Urinary bladder (tissue), 4 donors: ENCODE measurements around the gene POU5F1. TPM values are rescaled to one million over a fixed set of nuclear protein-coding genes. Genes with fewer than 3 reads are reported as not detected.
"Not testable (repeated sequence)": the region's sequence is repeated elsewhere in the genome, so short reads cannot be mapped to it uniquely, and the experiment has no call there.

Experiments used
- DNase-seq: peaks from one replicate; pipeline ENCODE4 v3.0.0-alpha.2; 2015; ENCODE audit errors: extremely low spot score
- H3K27ac ChIP-seq: one replicate; pipeline ENCODE4 v1.5.1; 2013; ENCODE audit warnings: low read depth, mild to moderate bottlenecking, moderate library complexity
- H3K36me3 ChIP-seq: one replicate; pipeline ENCODE4 v1.6.1; 2013; ENCODE audit warnings: mild to moderate bottlenecking, moderate library complexity; ENCODE audit not compliant: insufficient read depth
- H3K4me1 ChIP-seq: one replicate; pipeline ENCODE4 v1.6.1; 2013; ENCODE audit warnings: mild to moderate bottlenecking, moderate library complexity; ENCODE audit not compliant: insufficient read depth
- H3K4me3 ChIP-seq: one replicate; pipeline ENCODE4 v1.5.1; 2013; ENCODE audit warnings: low read depth, low read length
- WGBS: extraction: QIAGEN DNeasy Blood & Tissue Kit; methylation state at CpG from one replicate; pipeline ENCODE4 v1.1.7; 2013; 5-methylcytosine and 5-hydroxymethylcytosine counted together
- polyA plus RNA-seq: library from polyadenylated mRNA; stranded (reverse); fragments of 200-250 nt; gene quantifications from one replicate; pipeline ENCODE4 v1.2.3, GENCODE V29; 2013
- total RNA-seq: library from RNA; depleted of rRNA; stranded (reverse); fragments of >200 nt; gene quantifications from one replicate; pipeline ENCODE4 v1.2.3, GENCODE V29; 2014
- donor health status: healthy with polysubstance abuse.
- donor health status: healthy.

The POU5F1 gene
- total and polyA plus RNA-seq, 2 donors: 3.0 to 4.4 TPM

DNA sequence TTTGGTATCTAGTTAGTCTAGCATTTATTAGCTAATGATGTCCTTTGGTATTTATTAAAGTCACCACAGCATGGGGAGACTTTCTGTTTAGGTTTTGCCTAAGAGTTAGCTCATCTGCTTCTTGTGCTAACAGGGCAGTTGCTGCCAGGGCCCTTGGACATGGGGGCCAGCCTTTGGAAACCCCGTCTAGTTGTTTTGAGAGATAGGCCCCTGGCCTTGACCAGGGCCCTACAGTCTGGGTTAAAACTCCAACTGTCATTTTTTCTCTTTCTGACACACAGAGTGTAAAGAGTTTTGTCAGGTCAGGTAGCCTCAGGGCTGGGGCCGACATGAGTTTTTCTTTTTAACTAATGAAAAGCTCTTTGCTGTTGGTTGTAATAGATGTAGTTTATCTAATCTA, 12.8 kb upstream of the POU5F1 start:
- H3K36me3 ChIP-seq, H3K27ac ChIP-seq, DNase-seq, H3K4me1 ChIP-seq, H3K4me3 ChIP-seq: not testable (repeated sequence)
- WGBS: 80% methylated on average over 2 of the region's 2 CpGs

DNA sequence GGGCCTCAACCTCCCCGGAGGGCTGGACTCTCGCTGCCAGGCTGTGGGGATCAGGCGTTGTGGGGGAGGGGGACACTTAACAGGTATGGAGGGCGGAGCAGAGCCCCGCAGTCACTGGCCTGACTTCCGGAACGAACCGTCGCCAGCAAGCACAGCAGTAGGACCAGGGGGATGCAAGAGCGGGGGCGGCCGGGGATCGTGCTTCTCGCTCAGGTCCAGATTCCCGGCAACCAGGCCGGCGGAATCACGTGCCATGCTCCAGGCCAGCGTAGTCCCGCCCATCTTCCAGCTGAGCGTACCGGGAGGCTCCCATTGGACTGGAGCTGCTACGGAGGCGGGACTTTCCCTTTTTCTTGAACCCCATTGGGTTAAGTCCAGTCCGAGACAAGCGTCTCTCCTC, 10.0 kb upstream of the POU5F1 start:
- no peaks in the 10 kb centered on the region for H3K36me3 ChIP-seq
- WGBS: 68% methylated on average over 26 of the region's 26 CpGs
- H3K27ac ChIP-seq: no peak overlapping the region
- H3K4me3 ChIP-seq: peak overlapping the region; percentile 27
- peaks cover 2% of the 10 kb centered on the region for H3K4me1 ChIP-seq
- DNase-seq: no peak

DNA sequence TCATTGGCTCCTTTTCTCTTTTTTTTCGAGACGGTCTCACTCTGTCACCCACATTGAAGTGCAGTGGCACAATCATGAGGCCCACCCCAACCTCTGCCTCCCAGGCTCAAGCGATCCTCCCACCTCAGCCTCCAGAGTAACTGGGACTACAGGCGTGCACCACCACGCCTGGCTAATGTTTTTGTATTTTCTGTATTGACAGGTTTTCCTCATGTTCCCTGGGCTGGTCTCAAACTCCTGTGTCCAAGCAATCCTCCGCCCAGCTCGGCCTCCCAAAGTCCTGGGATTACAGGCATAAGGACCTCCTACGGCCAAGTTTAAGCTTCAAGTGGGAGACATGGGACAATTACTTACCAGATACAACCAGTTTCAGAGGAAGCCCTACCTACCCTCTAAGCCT, 9.4 kb upstream of the POU5F1 start:
- H3K27ac ChIP-seq: no peak overlapping the region
- H3K4me1 ChIP-seq: peaks cover 2% of the 10 kb centered on the region
- H3K4me3 ChIP-seq: peak overlapping the region; percentile 27
- 98% methylated on average over 8 of the region's 8 CpGs for WGBS
- H3K36me3 ChIP-seq: no peaks in the 10 kb centered on the region
- no peak for DNase-seq

DNA sequence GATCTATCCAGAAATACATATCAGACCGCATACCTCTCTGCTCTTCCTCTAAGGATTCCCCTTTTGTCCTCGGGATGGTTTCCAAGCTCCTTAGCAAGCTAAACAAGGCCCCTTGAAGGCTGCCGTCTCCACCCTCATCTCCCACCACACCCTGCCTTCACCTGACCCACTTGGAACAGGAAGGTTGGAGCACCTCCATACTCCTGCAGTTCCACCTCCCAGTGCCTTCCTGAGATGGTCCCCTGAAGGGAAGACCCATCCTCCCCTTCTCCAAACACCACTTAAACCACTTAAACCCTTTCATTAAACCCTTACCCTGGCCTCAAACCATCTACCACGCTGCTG, 8.5 kb upstream of the POU5F1 start:
- no peak overlapping the region for H3K27ac ChIP-seq
- peaks cover 2% of the 10 kb centered on the region for H3K4me1 ChIP-seq
- no peaks in the 10 kb centered on the region for H3K36me3 ChIP-seq
- no peak for DNase-seq
- 51% methylated on average over 4 of the region's 4 CpGs for WGBS
- H3K4me3 ChIP-seq: no peak overlapping the region

DNA sequence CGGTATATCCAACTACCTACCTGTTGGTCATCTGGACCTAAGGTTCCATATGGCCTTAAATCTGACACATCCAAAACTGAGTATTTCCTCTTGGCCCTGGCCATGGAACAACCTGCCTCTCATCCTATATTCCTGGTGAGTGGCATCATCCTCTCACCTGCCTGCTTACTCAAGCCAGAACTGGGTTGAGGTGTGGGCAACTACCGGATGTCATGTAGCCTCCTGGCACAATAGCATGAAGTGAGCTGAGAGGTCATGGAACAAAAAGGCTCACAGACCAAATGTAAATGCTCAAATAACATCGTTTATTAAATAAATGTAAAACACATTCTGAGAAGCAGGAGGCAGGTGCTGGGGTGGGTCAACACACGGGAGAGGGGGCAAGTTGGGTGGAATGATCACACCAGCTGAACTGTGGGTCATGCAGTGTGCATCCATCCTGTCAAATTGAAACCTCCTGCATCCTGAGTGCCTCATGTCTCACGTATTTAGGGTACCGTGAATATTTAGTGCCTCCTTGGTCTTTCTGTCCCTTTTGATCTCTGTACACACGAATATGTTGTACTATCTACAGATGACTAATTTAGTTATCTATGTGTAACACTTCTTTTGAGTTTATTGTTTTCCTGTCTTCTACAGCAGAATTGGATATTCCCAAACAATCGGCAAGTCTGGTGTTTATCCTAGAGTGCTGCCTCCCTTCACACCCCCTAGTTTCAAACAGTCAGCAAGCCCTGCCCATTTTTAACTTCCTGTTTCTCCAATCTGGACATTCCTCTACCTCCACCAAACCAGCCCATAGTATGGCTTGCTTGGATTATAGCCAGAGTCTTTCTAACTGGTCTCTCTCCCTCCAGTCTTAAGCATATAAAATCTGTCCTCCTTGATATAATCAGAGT, 7.9 kb upstream of the POU5F1 start:
- Histone ChIP-seq H3K36me3 (no peaks in the 10 kb centered on the region), H3K27ac (no peak overlapping the region), H3K4me3 (no peak overlapping the region), H3K4me1 (peaks cover 2% of the 10 kb centered on the region)
- no peak for DNase-seq
- WGBS: 48% methylated on average over 8 of the region's 8 CpGs

DNA sequence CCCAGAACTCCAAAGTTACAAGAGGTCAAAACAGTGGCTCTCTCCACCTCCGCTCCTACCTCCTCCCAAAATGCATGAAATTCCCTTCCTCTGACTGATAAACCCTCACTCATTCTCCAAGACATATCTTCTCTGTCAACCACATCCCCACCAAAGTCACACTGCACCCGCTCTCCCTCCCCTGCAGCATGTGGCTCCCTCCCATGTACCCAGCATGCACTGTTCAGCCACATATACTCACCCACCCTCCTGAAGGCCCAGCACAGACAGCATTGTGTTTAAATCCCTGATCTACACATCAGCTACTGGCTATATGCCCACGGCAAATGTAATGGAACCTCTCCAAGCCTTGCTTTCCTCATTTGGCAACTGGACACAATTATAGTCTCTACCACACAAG, 5.5 kb upstream of the POU5F1 start:
- WGBS: 61% methylated on average over 3 of the region's 3 CpGs
- peaks cover 2% of the 10 kb centered on the region for H3K4me1 ChIP-seq
- DNase-seq: no peak
- H3K36me3 ChIP-seq: no peaks in the 10 kb centered on the region
- no peak overlapping the region for H3K27ac ChIP-seq
- H3K4me3 ChIP-seq: no peak overlapping the region

DNA sequence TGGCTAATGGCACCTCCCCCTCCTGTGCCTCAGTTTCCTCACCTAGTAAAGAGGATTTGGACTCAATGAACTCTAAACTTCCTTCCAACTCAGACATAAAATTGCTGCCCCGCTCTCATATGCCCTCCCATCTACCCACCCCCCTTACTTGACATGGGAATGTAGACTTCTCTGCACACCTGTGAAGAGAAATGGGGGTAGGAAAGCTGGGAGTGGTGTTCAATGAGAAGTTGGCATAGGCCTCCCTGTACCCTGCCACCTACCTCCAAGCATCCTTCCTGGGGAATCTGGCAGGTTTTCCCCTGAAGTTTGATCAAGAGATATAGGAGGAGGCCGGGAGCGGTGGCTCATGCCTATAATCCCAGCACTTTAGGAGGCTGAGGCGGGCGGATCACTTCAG, 3.9 kb upstream of the POU5F1 start:
- Histone ChIP-seq H3K4me3 (no peak overlapping the region), H3K27ac (no peak overlapping the region), H3K36me3 (no peaks in the 10 kb centered on the region), H3K4me1 (peaks cover 2% of the 10 kb centered on the region)
- DNase-seq: no peak
- WGBS: 91% methylated on average over 5 of the region's 5 CpGs

DNA sequence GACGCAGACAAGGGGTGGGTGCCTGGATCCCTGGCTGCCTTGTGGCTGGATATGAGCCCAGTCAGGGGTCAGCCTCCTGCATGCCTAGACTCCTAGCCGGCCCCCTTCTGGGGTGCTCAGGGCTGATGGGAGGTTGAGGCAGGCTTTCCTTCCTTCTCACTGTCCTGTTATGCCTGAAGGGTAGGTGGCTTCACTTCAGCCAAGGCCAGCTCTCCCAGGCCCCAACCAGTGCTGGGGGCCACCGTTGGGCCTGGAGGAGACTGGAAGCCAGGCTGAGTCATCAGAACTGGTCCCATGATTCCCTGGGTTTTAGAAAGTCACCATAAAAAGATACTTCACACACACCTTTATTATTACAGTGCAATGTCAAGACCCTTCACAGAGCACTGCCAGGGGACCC, 2.9 kb upstream of the POU5F1 start:
- H3K4me1 ChIP-seq: no peaks in the 10 kb centered on the region
- WGBS: 54% methylated on average over 3 of the region's 3 CpGs
- no peaks in the 10 kb centered on the region for H3K36me3 ChIP-seq
- no peak overlapping the region for H3K4me3 ChIP-seq
- no peak overlapping the region for H3K27ac ChIP-seq
- no peak for DNase-seq

DNA sequence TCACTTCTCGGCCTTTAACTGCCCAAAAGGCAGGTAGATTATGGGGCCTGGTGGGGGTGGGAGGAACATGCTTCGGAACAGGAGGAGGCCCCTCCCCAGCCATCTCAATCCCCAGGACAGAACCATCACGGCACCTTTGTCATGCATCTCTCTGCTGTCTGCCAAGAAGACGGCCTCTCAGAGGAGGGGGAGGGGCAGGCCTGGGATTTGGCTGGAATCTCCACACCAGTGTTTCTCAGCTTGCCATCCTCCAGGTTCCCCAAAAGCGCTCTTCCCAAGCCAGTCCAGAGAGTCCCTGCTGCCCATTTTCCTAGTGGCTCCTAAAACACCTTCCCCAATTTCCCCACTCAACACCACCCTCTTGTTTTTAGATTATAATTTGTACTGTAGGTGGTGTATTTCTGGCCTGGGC, 2.5 kb upstream of the POU5F1 start:
- Histone ChIP-seq H3K27ac (no peak overlapping the region), H3K4me3 (no peak overlapping the region), H3K36me3 (no peaks in the 10 kb centered on the region), H3K4me1 (no peaks in the 10 kb centered on the region)
- no peak for DNase-seq
- 71% methylated on average over 5 of the region's 5 CpGs for WGBS

DNA sequence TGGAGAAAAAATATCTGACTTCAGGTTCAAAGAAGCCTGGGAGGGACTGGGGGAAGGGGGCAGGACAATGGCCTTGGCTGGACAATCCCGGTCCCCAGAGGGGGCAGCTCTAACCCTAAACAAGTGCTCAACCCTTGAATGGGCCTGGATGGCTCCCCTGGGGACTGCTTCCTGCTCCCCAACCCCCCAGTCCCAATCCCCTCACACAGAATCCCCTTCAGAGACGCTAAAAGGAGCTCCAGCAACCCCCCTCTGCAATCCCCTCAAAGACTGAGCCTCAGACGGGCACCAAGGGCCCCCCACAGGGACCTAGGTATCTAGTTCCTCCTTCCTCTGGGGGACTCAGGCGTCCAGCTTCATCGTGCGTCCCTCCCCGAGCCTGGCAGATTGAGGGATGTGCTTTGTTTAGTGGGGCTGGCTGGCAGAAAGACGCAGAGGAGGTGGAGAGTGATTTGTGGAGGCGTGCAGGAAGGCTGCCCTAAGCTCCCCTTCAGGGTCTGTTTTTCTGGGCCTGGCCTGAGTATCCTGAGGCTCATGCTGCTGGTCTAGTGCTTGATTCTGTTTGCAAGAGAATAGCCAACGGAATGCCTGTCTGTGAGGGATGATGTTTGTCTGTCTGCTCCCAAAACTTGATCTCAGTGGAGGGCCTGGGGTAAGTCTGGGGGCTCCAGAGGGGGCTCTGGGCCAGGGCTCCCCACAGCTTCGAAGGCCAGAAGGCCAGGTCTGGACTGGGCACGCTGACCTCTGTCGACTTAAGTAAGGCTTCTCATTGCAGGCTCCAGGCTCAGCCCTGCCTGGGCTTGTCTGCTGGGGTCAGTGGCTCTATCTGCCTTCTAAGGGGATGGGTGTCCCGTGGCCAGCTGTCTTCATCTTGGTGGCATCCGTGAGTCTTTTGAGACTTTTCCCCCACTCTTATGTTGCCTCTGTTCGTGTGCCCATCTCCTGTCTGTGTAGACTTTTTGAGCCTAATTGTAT, 1.7 kb upstream of the POU5F1 start:
- no peak overlapping the region for H3K27ac ChIP-seq
- 56% methylated on average over 16 of the region's 16 CpGs for WGBS
- H3K36me3 ChIP-seq: no peaks in the 10 kb centered on the region
- H3K4me3 ChIP-seq: no peak overlapping the region
- no peak for DNase-seq
- no peaks in the 10 kb centered on the region for H3K4me1 ChIP-seq

DNA sequence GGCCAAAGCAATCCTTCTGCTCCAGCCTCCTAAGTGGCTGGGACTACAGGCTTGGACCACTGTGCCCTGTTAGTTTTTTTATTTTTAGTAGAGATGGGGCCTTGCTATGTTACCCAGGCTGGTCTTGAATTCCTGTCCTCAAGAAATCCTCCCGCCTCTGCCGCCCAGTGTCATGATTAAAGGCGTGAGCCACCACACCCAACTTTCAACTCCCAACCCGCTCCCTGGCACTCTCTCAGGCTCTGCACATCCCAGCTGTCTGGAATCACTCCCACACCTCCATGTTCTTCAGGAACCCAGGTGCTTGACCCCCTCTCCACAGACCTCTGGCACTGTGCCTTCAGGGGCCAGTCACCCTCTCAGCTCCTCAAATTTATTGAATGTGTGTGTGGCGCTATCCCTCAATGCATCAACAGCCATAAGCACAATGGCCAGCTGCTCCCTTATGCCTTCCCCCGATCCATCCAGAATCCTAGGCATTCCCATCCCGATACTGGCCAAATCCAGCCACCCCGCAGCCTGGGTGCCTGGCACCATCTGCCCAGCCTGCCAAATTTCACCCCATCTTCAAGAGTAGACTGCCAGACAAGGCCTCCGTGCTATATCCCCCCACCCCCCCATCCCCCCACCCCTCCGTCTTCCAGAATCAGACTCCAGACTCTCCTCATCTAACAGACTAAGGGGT, 647 bp upstream of the POU5F1 start:
- DNase-seq: no peak
- no peak overlapping the region for H3K27ac ChIP-seq
- H3K4me3 ChIP-seq: no peak overlapping the region
- H3K36me3 ChIP-seq: no peaks in the 10 kb centered on the region
- H3K4me1 ChIP-seq: no peaks in the 10 kb centered on the region
- 83% methylated on average over 10 of the region's 10 CpGs for WGBS

DNA sequence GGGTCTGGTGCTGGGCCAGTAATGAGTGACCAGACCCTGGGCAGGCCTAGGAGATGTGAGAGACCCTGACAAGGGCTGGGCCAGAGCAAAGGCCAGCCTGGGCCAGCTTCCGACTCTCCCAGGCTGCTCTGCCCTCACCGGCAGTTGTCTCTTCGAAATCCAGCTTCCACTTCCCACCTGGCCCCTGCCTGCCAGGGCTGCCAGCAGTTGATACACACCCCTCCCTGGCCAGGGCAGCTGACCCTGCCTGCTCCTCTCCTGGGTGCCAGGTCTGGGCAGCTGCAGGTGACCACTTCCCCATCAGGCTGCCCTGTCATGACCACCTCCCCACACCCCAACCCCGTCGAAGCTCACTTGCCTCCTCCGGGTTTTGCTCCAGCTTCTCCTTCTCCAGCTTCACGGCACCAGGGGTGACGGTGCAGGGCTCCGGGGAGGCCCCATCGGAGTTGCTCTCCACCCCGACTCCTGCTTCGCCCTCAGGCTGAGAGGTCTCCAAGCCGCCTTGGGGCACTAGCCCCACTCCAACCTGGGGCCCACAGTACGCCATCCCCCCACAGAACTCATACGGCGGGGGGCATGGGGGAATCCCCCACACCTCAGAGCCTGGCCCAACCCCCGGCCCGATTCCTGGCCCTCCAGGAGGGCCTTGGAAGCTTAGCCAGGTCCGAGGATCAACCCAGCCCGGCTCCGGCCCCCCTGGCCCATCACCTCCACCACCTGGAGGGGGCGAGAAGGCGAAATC, 453 bp downstream of the POU5F1 start:
- not testable (repeated sequence) for DNase-seq, H3K27ac ChIP-seq, H3K4me1 ChIP-seq, H3K36me3 ChIP-seq, H3K4me3 ChIP-seq
- 49% methylated on average over 23 of the region's 23 CpGs for WGBS
